ENCODE measurements around the gene LRRC27.
"Not testable (repeated sequence)": the region's sequence is repeated elsewhere in the genome, so short reads cannot be mapped to it uniquely, and the experiment has no call there.

Gene LRRC27

DNA sequence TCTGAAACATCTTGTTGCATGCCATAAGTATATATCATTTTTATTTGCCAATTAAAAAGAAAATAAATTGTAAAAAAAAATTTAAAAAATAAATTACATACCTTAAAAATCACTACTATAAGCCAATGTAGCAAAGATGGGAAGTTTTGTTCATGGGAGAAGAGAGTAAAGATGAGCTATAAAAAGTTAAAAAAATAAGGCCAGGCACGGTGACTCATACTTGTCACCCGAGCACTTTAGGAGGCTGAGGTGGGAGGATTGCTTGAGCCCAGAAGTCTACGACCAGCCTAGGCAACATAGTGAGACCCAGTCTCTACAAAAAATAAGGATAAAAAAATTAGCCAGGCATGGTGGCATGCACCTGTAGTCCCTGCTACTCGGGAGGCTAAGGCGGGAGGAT is 15.9 kb upstream of the LRRC27 start:
- DNase-seq, result no peak

DNA sequence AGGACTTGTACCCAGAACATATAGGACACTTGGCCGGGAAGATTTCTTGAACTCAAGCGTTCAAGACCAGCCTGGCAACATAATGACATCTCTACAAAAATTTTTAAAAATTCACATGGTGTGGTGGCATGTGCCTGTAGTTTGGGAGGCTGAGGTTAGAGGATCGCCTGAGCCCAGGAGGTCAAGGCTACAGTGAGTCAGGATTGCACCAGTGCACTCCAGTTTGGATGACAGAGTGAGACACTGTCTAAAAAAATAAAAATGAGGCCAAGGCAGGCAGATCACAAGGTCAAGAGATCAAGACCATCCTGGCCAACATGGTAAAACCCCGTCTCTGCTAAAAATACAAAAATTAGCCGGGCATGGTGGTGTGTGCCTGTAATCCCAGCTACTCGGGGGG is 14.5 kb upstream of the LRRC27 start:
- DNase-seq, result not testable (repeated sequence)

GRCh38 chr10:132319853-132320653 is 11.9 kb upstream of the LRRC27 start:
- peak in 1 of 5 donors; percentile 71 for DNase-seq

- DNase-seq, result no peak
These were observed 11.1 kb upstream of the LRRC27 start for GRCh38 chr10:132320654-132321469.

DNA sequence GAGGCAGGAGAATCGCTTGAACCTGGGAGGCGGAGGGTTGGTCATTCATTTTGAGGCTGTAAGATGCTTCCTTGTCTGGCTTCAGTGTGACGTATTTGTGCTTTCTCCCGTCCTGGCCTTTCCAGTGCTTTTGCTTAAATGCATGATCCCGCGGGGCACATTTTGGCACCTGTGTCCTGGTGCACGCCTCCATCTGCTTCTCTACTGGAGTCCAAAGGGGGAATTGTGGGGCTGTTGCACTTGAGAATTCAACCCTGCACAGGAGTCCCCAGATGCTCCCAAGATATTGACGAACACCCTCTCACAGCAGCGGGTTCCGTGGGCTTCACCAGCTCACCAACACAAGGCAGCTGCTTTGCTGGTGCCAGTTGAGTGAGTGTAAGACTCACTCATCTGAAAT is 10.3 kb upstream of the LRRC27 start:
- DNase-seq, result no peak

DNA sequence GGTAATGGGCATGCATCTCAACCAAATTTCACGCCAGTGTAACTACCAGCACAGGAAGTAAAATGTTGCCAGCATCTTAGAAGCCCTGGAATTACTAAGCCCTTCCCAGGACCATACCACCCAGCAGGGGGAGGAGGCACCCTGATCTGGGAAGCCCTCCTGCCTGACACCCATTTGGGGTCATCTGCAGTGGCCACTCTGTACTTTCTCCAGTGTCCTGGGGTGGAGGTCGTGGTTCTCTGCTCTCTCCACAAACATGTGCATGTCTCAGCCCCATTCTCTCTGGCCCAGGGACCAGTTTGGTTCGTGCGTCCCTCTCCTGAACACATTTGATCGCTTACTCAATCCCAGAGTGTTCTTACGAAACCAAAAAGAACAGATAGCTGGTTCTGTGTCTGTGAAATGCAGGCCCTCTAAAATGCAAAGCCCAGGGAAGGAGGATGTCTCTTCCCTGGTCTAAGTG is 9.4 kb upstream of the LRRC27 start:
- no peak for DNase-seq

DNA sequence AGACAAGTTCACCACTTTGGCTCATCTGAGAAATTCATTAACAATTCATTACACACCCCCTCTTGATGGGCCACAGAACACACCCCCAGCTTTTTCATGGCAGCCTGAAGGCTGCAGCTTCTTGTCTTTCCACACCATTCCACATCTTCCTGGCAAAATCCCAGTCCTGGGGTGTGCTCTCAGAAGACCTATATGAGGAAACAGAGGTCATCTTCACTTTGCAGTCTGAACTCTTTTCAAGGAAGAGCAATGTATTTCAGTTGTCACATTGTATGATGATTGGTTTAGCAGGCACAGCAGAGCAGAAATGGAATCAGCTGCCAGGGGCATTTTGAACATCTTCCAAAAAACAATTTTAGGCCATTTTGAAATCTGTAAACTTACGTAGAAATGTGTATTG is 7.8 kb upstream of the LRRC27 start:
- DNase-seq, result no peak

- DNase-seq, result no peak
These were observed 5.6 kb upstream of the LRRC27 start for GRCh38 chr10:132326344-132326889.

DNA sequence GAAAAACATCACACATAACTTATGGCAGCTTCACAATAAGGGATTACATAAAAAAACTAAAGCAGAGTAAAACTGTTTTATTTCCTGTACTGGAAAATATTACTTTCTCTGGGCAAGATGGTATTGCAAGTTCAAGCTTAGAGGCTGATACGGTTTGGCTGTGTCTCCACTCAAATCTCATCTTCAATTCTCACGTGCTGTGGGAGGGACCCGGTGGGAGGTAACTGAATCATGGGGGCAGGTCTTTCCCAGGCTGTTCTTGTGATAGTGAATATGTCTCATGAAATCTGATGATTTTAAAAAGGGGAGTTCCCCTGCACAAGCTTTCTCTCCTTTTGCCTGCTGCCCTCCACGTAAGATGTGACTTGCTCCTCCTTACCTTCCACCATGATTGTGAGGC is 5.1 kb upstream of the LRRC27 start:
- no peak for DNase-seq

DNA sequence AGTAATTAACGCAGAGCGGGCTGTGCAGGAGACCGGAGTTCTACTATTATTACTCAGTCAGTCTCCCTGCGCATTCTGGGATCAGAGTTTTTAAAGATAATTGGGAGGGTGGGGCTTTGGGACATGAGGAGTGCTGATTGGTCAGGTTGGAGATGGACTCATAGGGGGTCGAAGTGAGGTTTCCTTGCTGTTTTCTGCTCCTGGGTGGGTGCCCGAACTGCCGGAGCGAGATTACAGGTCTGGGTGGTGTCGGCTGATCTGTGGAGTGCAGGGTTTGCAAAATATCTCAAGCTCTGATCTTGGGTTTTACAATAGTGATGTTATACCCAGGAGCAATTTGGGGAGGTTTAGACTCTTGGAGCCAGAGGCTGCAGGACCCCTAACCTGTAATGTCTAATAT is 3.9 kb upstream of the LRRC27 start:
- no peak for DNase-seq

DNA sequence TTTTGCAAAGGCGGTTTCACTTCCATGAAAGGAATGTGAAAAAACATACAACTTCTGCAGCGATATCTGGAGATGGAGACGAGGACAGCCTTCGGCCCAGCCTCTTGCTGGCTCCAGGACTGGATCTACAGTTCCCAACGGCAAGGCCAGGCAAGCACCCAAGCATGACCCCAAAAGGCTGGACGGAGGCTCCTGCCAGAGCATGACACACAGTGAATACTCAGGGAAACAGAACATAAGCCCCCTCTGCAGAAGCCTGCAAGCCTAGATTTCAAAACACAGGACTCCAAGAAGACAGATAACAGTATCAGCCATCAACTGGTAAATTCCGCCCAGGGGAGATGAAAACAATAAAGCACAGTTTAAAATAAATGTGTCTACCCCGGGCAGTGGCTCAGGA is 3.3 kb upstream of the LRRC27 start:
- no peak for DNase-seq

GRCh38 chr10:132329565-132330485 is 2.2 kb upstream of the LRRC27 start:
- DNase-seq, result peak in 2 of 5 donors; percentile 18 to 62

DNA sequence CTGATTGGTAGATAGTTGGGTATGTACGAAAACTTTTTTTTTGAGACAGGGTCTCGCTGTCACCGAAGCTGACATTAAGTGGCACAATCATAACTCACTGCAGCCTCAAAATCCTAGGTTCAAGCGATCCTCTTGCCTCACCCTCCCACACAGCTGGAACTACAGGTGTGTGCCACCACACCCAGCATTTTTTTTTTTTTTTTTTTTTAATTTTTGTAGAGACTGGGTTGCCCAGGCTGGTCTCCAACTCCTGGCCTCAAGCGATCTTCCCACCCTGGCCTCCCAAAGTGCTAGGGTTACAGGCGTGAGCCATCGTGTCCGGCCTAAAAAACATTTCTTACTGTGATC is 1.5 kb upstream of the LRRC27 start:
- no peak for DNase-seq

DNA sequence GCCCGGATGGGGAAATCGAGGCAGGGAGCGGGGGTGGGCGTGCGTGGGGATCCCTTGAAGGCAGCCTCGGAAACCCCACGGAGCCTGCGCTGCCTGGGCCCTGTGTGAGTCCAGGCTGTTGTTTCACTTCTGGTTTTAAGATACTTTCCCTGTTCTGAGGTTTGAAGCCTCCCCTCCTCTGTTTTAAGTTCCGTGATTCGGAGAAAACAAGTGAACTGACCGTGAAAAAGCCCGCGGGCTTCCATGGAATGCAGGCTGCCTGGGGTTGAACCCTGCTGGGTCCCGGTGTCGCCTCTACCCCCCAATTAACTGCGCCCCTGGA is 401 bp downstream of the LRRC27 start:
- DNase-seq, result no peak

GRCh38 chr10:132333386-132333785 is 1.4 kb downstream of the LRRC27 start:
- DNase-seq, result no peak

GRCh38 chr10:132334631-132335188 is 2.7 kb downstream of the LRRC27 start:
- no peak for DNase-seq

DNA sequence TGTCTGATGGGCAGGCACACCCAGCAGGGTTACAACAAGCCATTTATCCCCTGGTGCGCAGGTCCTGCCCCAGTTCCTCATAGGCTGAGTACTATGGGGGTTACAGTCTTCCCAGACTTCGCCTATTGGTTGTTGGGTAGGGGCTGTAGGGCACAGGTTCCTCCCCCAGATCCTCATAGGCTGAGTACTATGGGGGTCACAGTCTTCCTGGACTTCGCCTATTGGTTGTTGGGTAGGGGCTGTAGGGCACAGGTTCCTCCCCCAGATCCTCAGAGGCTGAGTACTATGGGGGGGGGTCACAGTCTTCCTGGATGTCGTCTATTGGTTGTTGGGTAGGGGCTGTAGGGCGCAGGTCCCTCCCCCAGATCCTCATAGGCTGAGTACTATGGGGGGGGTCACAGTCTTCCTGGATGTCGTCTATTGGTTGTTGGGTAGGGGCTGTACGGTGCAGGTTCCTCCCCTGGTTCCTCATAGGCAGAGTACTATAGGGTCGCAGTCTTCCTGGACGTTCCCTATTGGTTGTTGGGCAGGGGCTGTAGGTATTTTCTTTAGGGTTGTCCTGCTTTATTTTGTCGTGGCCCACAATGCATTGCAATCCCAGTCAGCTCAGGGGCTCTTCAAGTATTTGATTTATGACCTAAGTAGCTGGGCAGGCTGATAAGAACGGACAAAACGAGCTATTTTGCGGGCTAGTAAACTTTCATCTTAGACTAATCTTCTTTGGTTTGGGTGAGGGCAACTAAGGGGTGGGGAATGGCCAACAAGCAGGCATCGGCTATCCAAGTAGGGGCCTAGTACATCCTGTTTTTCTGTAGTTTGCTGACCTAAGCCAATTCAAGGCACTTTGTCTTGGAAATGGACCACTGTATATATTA is 3.4 kb downstream of the LRRC27 start:
- DNase-seq, result no peak

- DNase-seq, result no peak
These were observed 4.2 kb downstream of the LRRC27 start for GRCh38 chr10:132336064-132336746.

GRCh38 chr10:132336919-132337407 is 5.0 kb downstream of the LRRC27 start:
- peak in 1 of 5 donors; percentile 28 for DNase-seq

GRCh38 chr10:132337854-132338253 is 5.9 kb downstream of the LRRC27 start:
- DNase-seq, result not testable (repeated sequence)

DNA sequence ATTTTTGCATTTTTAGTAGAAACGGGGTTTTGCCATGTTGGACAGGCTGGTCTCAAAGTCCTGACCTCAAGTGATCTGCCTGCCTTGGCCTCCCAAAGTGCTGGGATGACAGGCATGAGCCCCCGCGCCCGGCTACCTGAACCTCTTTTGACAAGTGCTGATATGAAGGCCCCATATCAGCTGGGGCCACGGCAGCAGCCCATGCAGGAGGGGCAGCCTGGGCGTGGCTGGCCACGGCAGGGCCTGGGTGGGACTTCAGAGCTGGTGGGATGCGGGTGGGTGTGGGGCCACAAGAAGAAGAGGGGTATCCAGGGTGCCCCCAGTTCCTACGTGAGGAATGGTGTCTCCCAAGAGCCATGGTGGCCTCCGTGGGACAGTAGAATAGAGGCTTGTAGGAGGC is 6.9 kb downstream of the LRRC27 start:
- no peak for DNase-seq

All from T-helper 1 cell (primary cell).